ENCODE measurements around the gene FARP1.

The FARP1 gene

GRCh38 chr13:98278068-98278724 is 135.3 kb downstream of the FARP1 start:
- no peak for DNase-seq (ENCODE audit: low read depth in 2 of 3, low spot score in 2 of 3)

- DNase-seq (ENCODE audit: low read depth in 2 of 3, low spot score in 2 of 3): no peak
These were observed 136.7 kb downstream of the FARP1 start for GRCh38 chr13:98279473-98280175.

GRCh38 chr13:98280176-98280510 is 137.2 kb downstream of the FARP1 start:
- DNase-seq (ENCODE audit: low read depth in 2 of 3, low spot score in 2 of 3): no peak

GRCh38 chr13:98284679-98285078 is 141.8 kb downstream of the FARP1 start:
- no peak for DNase-seq (ENCODE audit: low read depth in 2 of 3, low spot score in 2 of 3)

GRCh38 chr13:98285317-98285716 is 142.4 kb downstream of the FARP1 start:
- no peak for DNase-seq (ENCODE audit: low read depth in 2 of 3, low spot score in 2 of 3)

- DNase-seq (ENCODE audit: low read depth in 2 of 3, low spot score in 2 of 3): no peak
These were observed 143.1 kb downstream of the FARP1 start for GRCh38 chr13:98285852-98286594.

GRCh38 chr13:98286799-98287198 is 143.9 kb downstream of the FARP1 start:
- no peak for DNase-seq (ENCODE audit: low read depth in 2 of 3, low spot score in 2 of 3)

GRCh38 chr13:98288211-98288610 is 145.3 kb downstream of the FARP1 start:
- DNase-seq (ENCODE audit: low read depth in 2 of 3, low spot score in 2 of 3): no peak

- no peak for DNase-seq (ENCODE audit: low read depth in 2 of 3, low spot score in 2 of 3)
These were observed 146.5 kb downstream of the FARP1 start for GRCh38 chr13:98289339-98289945.

GRCh38 chr13:98290261-98290660 is 147.4 kb downstream of the FARP1 start:
- no peak for DNase-seq (ENCODE audit: low read depth in 2 of 3, low spot score in 2 of 3)

GRCh38 chr13:98291658-98292057 is 148.8 kb downstream of the FARP1 start:
- DNase-seq (ENCODE audit: low read depth in 2 of 3, low spot score in 2 of 3): no peak

GRCh38 chr13:98293103-98293502 is 150.2 kb downstream of the FARP1 start:
- DNase-seq (ENCODE audit: low read depth in 2 of 3, low spot score in 2 of 3): no peak

GRCh38 chr13:98293570-98294142 is 150.8 kb downstream of the FARP1 start:
- DNase-seq (ENCODE audit: low read depth in 2 of 3, low spot score in 2 of 3): no peak

GRCh38 chr13:98295371-98295770 is 152.5 kb downstream of the FARP1 start:
- no peak for DNase-seq (ENCODE audit: low read depth in 2 of 3, low spot score in 2 of 3)

GRCh38 chr13:98297051-98297450 is 154.2 kb downstream of the FARP1 start:
- no peak for DNase-seq (ENCODE audit: low read depth in 2 of 3, low spot score in 2 of 3)

- no peak for DNase-seq (ENCODE audit: low read depth in 2 of 3, low spot score in 2 of 3)
These were observed 154.9 kb downstream of the FARP1 start for GRCh38 chr13:98297745-98298144.

GRCh38 chr13:98298599-98298998 is 155.7 kb downstream of the FARP1 start:
- DNase-seq (ENCODE audit: low read depth in 2 of 3, low spot score in 2 of 3): no peak

GRCh38 chr13:98299235-98299965 is 156.5 kb downstream of the FARP1 start:
- DNase-seq (ENCODE audit: low read depth in 2 of 3, low spot score in 2 of 3): no peak

GRCh38 chr13:98299966-98300350 is 157.1 kb downstream of the FARP1 start:
- no peak for DNase-seq (ENCODE audit: low read depth in 2 of 3, low spot score in 2 of 3)

GRCh38 chr13:98300956-98301641 is 158.2 kb downstream of the FARP1 start:
- DNase-seq (ENCODE audit: low read depth in 2 of 3, low spot score in 2 of 3): no peak

Measured in activated CD8-positive, alpha-beta memory T cell treated with anti-CD3 and anti-CD28 coated beads for 48 hours (primary cell).